Retinal pigment epithelial cell (primary cell): ENCODE measurements around the gene CELSR1.
A peak's percentile ranks its signal among the peaks of the same experiment; 100 is the strongest.

ENCODE experiments used
- DNase-seq: peaks from one replicate; pipeline ENCODE4 v3.0.0-alpha.2; 2010; ENCODE audit warnings: low read depth
- H3K4me3 ChIP-seq: 2 replicates; pipeline ENCODE4 v1.5.1; 2011; ENCODE audit warnings: mild to moderate bottlenecking, low read length, control low read depth, moderate library complexity
- CTCF ChIP-seq: conservative IDR thresholded peaks from 2 replicates; pipeline ENCODE4 v1.5.1; 2011; ENCODE audit warnings: low read depth, low read length, control low read depth, inconsistent platforms

Gene CELSR1

DNA sequence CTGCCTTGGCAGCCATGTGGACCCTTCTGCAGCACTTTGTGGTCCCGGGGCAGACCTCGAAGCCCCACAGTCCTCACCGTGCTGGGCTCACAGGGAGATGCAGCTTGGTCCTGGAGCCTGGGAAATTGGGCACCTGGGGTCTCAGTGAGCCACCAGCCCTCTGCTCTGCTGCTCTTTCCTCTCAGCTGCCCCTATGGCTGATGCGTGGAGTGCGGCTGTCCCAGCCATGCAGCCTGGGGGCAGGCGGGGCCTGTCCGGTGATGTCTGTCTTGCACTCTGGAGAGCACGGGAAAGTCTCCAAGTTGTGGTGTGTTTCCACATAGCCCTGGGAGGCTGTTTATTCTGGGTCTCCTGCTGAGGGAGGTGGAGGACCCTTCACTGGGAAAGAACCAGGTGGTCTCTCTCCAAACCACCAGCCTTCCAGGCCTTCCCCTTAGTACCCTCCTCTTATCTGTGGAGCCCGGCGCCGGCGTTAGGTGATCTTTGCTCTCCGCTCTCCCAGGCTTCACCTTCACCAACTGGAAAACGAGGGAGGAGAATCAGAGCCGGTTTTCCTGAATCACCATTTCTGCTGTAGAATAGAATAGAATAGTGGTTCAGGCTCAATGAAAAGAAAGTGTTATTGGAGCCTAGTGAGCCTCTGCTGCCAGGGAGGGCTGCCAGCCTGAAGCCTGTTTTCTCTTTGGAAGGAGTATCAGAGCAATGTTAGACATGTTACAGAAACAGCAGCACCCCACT is 41.6 kb upstream of the CELSR1 start:
- TF ChIP-seq CTCF, result no peak
- no peak for DNase-seq
- peak overlapping the region; percentile 58 for H3K4me3 ChIP-seq

GRCh38 chr22:46578251-46578823 is 40.9 kb upstream of the CELSR1 start:
- no peak for TF ChIP-seq CTCF
- peak overlapping the region; percentile 58 for H3K4me3 ChIP-seq
- no peak for DNase-seq

GRCh38 chr22:46577368-46578249 is 40.2 kb upstream of the CELSR1 start:
- TF ChIP-seq CTCF, result no peak
- peak overlapping the region; percentile 58 for H3K4me3 ChIP-seq
- DNase-seq, result no peak

DNA sequence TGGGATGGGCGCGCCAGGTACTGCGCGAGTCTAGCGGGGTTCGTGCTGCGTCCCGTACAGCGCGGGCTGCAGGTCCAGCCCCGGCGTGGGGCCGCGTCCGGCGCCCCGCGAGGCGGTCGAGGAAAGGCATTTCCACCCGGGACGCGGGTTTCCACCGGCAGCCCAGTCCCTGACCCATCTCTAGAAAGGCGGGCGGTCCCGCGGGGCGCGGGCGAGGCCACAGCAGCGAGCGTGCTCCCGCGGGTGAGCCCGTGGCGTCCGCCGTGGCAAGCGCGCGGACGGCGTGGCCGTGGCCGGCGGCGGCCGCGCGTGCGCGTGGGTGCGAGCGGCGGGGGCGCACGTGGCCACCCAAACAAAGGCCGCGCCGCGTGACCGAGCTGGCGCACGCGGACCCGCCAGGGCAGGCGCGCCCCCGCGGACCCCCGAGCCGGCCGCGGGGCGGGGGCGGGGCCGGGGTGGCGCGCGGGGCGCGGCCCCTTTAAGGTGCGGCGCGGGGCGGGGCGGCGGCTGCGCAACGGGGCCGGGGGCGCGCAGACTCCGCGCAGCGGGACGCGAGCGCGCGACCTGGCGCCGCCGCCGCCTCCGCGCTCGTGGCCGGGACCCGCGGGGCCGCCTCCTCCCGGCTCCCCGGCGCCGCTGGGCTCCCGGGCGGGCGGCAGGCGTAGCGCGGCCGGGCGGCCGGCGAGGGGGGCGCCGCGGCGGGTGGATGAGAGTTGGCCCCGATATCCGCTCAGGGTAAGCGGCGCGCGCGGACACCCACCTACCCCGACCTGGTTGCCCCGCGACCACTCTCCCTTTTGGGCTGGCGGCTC is 39.3 kb upstream of the CELSR1 start:
- peak overlapping the region; percentile 58 for H3K4me3 ChIP-seq
- no peak for DNase-seq
- no peak for TF ChIP-seq CTCF

GRCh38 chr22:46575911-46576555 is 38.6 kb upstream of the CELSR1 start:
- no peak for DNase-seq
- no peak for TF ChIP-seq CTCF
- H3K4me3 ChIP-seq, result peak overlapping the region; percentile 23
